ENCODE measurements around the gene GALR1. TPM values are rescaled to one million over a fixed set of nuclear protein-coding genes. Genes with fewer than 3 reads are reported as not detected.

GALR1 gene, protein sequence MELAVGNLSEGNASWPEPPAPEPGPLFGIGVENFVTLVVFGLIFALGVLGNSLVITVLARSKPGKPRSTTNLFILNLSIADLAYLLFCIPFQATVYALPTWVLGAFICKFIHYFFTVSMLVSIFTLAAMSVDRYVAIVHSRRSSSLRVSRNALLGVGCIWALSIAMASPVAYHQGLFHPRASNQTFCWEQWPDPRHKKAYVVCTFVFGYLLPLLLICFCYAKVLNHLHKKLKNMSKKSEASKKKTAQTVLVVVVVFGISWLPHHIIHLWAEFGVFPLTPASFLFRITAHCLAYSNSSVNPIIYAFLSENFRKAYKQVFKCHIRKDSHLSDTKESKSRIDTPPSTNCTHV
- 0.32 TPM in 1 of 2 replicates, not detected in the other for polyA plus RNA-seq

DNA sequence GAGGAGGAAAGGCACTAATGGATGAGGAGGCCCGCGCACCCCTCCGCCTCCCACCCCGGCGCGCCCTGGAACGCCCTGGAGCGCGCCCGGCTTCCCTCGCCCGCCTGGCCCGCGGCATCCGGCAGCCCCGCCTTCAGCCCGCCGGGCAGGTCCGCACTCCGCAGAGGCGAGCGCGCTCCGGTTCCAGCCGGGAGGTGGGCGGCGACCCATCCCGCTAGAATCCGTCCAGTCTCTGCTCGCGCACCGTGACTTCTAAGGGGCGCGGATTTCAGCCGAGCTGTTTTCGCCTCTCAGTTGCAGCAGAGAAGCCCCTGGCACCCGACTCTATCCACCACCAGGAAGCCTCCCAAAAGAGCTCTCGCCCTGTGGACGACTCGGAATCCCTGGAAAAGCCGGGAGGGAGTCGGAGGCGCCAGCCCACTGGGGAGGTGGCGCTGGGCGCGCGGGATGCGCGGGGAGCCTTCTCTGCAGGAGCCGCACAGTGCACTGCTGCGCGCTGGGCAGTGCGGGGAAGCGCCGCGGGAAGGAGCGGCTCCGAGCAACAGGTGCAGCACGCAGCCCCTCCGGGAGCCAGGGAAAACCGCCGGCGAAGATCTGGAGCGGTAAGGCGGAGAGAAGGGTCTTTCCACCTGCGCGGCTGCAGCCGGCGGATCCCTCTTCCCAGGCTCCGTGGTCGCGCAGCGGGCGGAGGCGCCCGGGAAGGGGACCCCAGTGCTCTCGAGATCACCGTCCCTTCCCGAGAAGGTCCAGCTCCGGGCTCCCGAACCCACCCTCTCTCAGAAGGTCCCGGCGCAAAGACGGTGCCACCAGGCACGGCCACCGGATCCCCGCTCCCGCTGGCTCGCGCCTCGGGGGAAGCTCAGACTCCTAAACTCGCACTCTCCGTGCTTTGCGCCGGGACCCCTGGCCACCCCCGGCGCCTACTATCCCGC is at the start of gene GALR1:
GALR1 (plus strand) TSS at position 280 of the 932 bp plus-strand sequence. CDS start 701 bp downstream, outside the sequence.

Other genes with a start within 250 kb of the GALR1 start
- 12.2 and 13.8 TPM in 2 replicates for gene MBP, start 117.1 kb upstream of the GALR1 start, polyA plus RNA-seq